Mesenchymal stem cell (in vitro differentiated cells and primary cell): ENCODE data around the gene SMARCC2.
A peak's percentile ranks its signal among the peaks of the same experiment; 100 is the strongest.
"Not testable (repeated sequence)": the region's sequence is repeated elsewhere in the genome, so short reads cannot be mapped to it uniquely, and the experiment has no call there.

Experiments used
- DNase-seq: peaks from one replicate; pipeline ENCODE4 v3.0.0-alpha.2; 2013
- H2AFZ ChIP-seq: one replicate; pipeline ENCODE4 v1.6.1; 2013; ENCODE audit warnings: low read depth, mild to moderate bottlenecking, control low read depth, inconsistent platforms, low read length, moderate library complexity
- H2AK5ac ChIP-seq: 2 replicates; pipeline ENCODE4 v1.6.1; 2013; ENCODE audit warnings: low read length, moderate library complexity, mild to moderate bottlenecking, inconsistent platforms; ENCODE audit not compliant: severe bottlenecking
- H2BK120ac ChIP-seq: one replicate; pipeline ENCODE4 v1.6.1; 2013; ENCODE audit warnings: low read depth, mild to moderate bottlenecking, inconsistent platforms, low read length, moderate library complexity
- H2BK12ac ChIP-seq, 2 experiments: one replicate each; pipeline ENCODE4 v1.6.1; 2013; ENCODE audit warnings: inconsistent platforms in 2 of 2, low read length in 2 of 2, mild to moderate bottlenecking in 2 of 2, moderate library complexity in 2 of 2, control low read depth in 1 of 2
- H2BK15ac ChIP-seq: one replicate; pipeline ENCODE4 v1.6.1; 2013; ENCODE audit warnings: mild to moderate bottlenecking, low read depth, inconsistent platforms; ENCODE audit not compliant: poor library complexity, severe bottlenecking
- H2BK5ac ChIP-seq: 2 replicates; pipeline ENCODE4 v1.6.1; 2013; ENCODE audit warnings: low read depth, mild to moderate bottlenecking, low read length, control low read depth, inconsistent platforms; ENCODE audit not compliant: poor library complexity, severe bottlenecking
- H3K14ac ChIP-seq, 2 experiments: one replicate each; pipeline ENCODE4 v1.6.1; 2013; ENCODE audit warnings: inconsistent platforms in 2 of 2, low read length in 2 of 2, control low read depth in 1 of 2, mild to moderate bottlenecking in 1 of 2, moderate library complexity in 1 of 2
- H3K18ac ChIP-seq, 2 experiments: one replicate each; pipeline ENCODE4 v1.6.1; 2013; ENCODE audit warnings: inconsistent platforms in 2 of 2, low read length in 2 of 2, control low read depth in 1 of 2, low read depth in 1 of 2, mild to moderate bottlenecking in 1 of 2
- H3K23ac ChIP-seq, 2 experiments: one replicate each; pipeline ENCODE4 v1.6.1; 2013; ENCODE audit warnings: inconsistent platforms in 2 of 2, low read length in 2 of 2, mild to moderate bottlenecking in 2 of 2, moderate library complexity in 2 of 2, control low read depth in 1 of 2
- H3K27ac ChIP-seq: 2 replicates; pipeline ENCODE4 v1.5.1; 2013; ENCODE audit warnings: mild to moderate bottlenecking, moderate library complexity, low read length, control low read depth, inconsistent platforms; ENCODE audit not compliant: poor library complexity, severe bottlenecking
- H3K27me3 ChIP-seq, 2 experiments: 2 replicates each; pipeline versions ENCODE4 v1.6.1 to v1.7.0; 2013; ENCODE audit warnings: low read length in 2 of 2, mild to moderate bottlenecking in 2 of 2, moderate library complexity in 2 of 2, control low read depth in 1 of 2, inconsistent platforms in 1 of 2; ENCODE audit not compliant: control insufficient read depth in 1 of 2, insufficient read depth in 1 of 2
- H3K36me3 ChIP-seq, 2 experiments: 2 replicates each; pipeline versions ENCODE4 v1.6.1 to v1.7.0; 2013; ENCODE audit warnings: low read length in 2 of 2, control low read depth in 1 of 2, inconsistent platforms in 1 of 2, low read depth in 1 of 2, mild to moderate bottlenecking in 1 of 2; ENCODE audit not compliant: insufficient read depth in 2 of 2, control insufficient read depth in 1 of 2
- H3K4ac ChIP-seq, 2 experiments: one replicate each; pipeline ENCODE4 v1.6.1; 2013; ENCODE audit warnings: inconsistent platforms in 2 of 2, low read length in 2 of 2, mild to moderate bottlenecking in 2 of 2, moderate library complexity in 2 of 2, control low read depth in 1 of 2, low read depth in 1 of 2
- H3K4me1 ChIP-seq: 2 replicates; pipeline ENCODE4 v1.6.1; 2013; ENCODE audit warnings: low read depth, low read length, control low read depth; ENCODE audit not compliant: control insufficient read depth, insufficient read depth
- H3K4me2 ChIP-seq: 2 replicates; pipeline ENCODE4 v1.6.1; 2013; ENCODE audit warnings: low read length, mild to moderate bottlenecking, inconsistent platforms; ENCODE audit not compliant: poor library complexity, severe bottlenecking
- H3K4me3 ChIP-seq, 2 experiments: 2 replicates each; pipeline versions ENCODE4 v1.5.1 to v1.7.0; 2013; ENCODE audit warnings: low read length in 2 of 2, mild to moderate bottlenecking in 2 of 2, control low read depth in 1 of 2, low read depth in 1 of 2; ENCODE audit not compliant: insufficient read depth in 1 of 2
- H3K79me1 ChIP-seq: replicated peaks from 2 replicates; pipeline ENCODE4 v1.6.1; 2013; ENCODE audit warnings: mild to moderate bottlenecking, control low read depth, low read length, inconsistent platforms; ENCODE audit not compliant: poor library complexity, severe bottlenecking
- H3K9ac ChIP-seq: 2 replicates; pipeline ENCODE4 v1.7.0; 2013; ENCODE audit warnings: mild to moderate bottlenecking, low read length, moderate library complexity
- H3K9me3 ChIP-seq: 2 replicates; pipeline ENCODE4 v1.7.0; 2013; ENCODE audit warnings: mild to moderate bottlenecking, low read length; ENCODE audit not compliant: control insufficient read depth
- H4K8ac ChIP-seq: one replicate; pipeline ENCODE4 v1.6.1; 2013; ENCODE audit warnings: inconsistent platforms, mild to moderate bottlenecking, low read length, moderate library complexity
- H4K91ac ChIP-seq: one replicate; pipeline ENCODE4 v1.6.1; 2013; ENCODE audit warnings: mild to moderate bottlenecking, low read length, inconsistent platforms
- WGBS: methylation state at CpG from one replicate; pipeline ENCODE4 v1.1.7; 2013; ENCODE audit warnings: mixed read lengths; 5-methylcytosine and 5-hydroxymethylcytosine counted together

Gene SMARCC2

GRCh38 chr12:56197921-56198635 is 8.8 kb upstream of the SMARCC2 start:
- DNase-seq: no peak

GRCh38 chr12:56196818-56197550 is 7.7 kb upstream of the SMARCC2 start:
- peak; percentile 97 for DNase-seq
- H2BK5ac ChIP-seq, H2AK5ac ChIP-seq, H2BK120ac ChIP-seq, H3K27me3 ChIP-seq, H3K36me3 ChIP-seq, H3K4me3 ChIP-seq, H3K4me1 ChIP-seq, H3K4me2 ChIP-seq, H3K9me3 ChIP-seq, H3K4ac ChIP-seq, H2BK15ac ChIP-seq, H4K8ac ChIP-seq, H3K23ac ChIP-seq, H3K14ac ChIP-seq, H2AFZ ChIP-seq, H3K18ac ChIP-seq, H3K79me1 ChIP-seq: not testable (repeated sequence)
- Histone ChIP-seq H3K27ac (peak overlapping the region; percentile 42), H2BK12ac (peak overlapping the region in 1 of 2 experiments; percentile 20), H3K9ac (peak overlapping the region; percentile 21), H4K91ac (peak overlapping the region; percentile 35)
- WGBS: 26% methylated on average over 10 of the region's 11 CpGs

More at GRCh38 chr12:56197921-56198635, 8.8 kb upstream of the SMARCC2 start:
- Histone ChIP-seq H2BK5ac (no peak overlapping the region), H2BK120ac (no peak overlapping the region), H2BK12ac (no peak overlapping the region), H2AFZ (no peak overlapping the region), H3K27me3 (no peaks in the 10 kb centered on the region), H3K4me2 (no peak overlapping the region), H3K9me3 (no peaks in the 10 kb centered on the region), H3K79me1 (no peaks in the 10 kb centered on the region), H4K8ac (no peak overlapping the region), H3K9ac (no peak overlapping the region), H2BK15ac (peak overlapping the region; percentile 8), H2AK5ac (no peak overlapping the region), H3K4ac (no peak overlapping the region), H4K91ac (no peak overlapping the region), H3K4me1 (no peaks in the 10 kb centered on the region), H3K14ac (no peak overlapping the region), H3K18ac (no peak overlapping the region), H3K23ac (no peak overlapping the region), H3K27ac (no peak overlapping the region), H3K4me3 (no peak overlapping the region), H3K36me3 (no peaks in the 10 kb centered on the region)
- 92% methylated on average over 9 of the region's 9 CpGs for WGBS

GRCh38 chr12:56193025-56193578 is 3.8 kb upstream of the SMARCC2 start:
- Histone ChIP-seq H3K27ac (no peak overlapping the region), H2BK15ac (no peak overlapping the region), H3K9ac (peak overlapping the region; percentile 53), H3K9me3 (no peaks in the 10 kb centered on the region), H3K27me3 (no peaks in the 10 kb centered on the region), H2AFZ (no peak overlapping the region), H3K23ac (no peak overlapping the region), H2BK120ac (no peak overlapping the region), H4K8ac (peak overlapping the region; percentile 69), H3K14ac (no peak overlapping the region), H3K4me2 (no peak overlapping the region), H3K4me1 (peaks cover under 1% of the 10 kb centered on the region), H2BK12ac (peak overlapping the region in 1 of 2 experiments; percentile 54), H3K18ac (no peak overlapping the region), H3K4ac (no peak overlapping the region), H4K91ac (no peak overlapping the region), H3K36me3 (no peaks in the 10 kb centered on the region), H3K79me1 (no peaks in the 10 kb centered on the region), H2AK5ac (no peak overlapping the region), H2BK5ac (no peak overlapping the region), H3K4me3 (no peak overlapping the region)
- 17% methylated on average over 1 of the region's 1 CpG for WGBS
- peak; percentile 85 for DNase-seq

- H3K9ac ChIP-seq: no peak overlapping the region
- no peak overlapping the region for H4K91ac ChIP-seq
- no peak overlapping the region for H3K27ac ChIP-seq
- no peaks in the 10 kb centered on the region for H3K27me3 ChIP-seq
- no peak overlapping the region for H3K14ac ChIP-seq
- no peak overlapping the region for H4K8ac ChIP-seq
- no peak overlapping the region for H2BK120ac ChIP-seq
- H2BK12ac ChIP-seq: no peak overlapping the region
- H2BK15ac ChIP-seq: no peak overlapping the region
- H2BK5ac ChIP-seq: no peak overlapping the region
- no peak overlapping the region for H2AFZ ChIP-seq
- no peak overlapping the region for H3K4me2 ChIP-seq
- H2AK5ac ChIP-seq: no peak overlapping the region
- H3K4me3 ChIP-seq: no peak overlapping the region
- H3K79me1 ChIP-seq: no peaks in the 10 kb centered on the region
- H3K9me3 ChIP-seq: no peaks in the 10 kb centered on the region
- H3K4me1 ChIP-seq: peaks cover 4% of the 10 kb centered on the region
- no peak for DNase-seq
- no peaks in the 10 kb centered on the region for H3K36me3 ChIP-seq
- no peak overlapping the region for H3K18ac ChIP-seq
- H3K4ac ChIP-seq: no peak overlapping the region
- H3K23ac ChIP-seq: no peak overlapping the region
These were observed 3.3 kb upstream of the SMARCC2 start for GRCh38 chr12:56192582-56192981.
